Renal cortex interstitium (tissue), 11 donors: ENCODE measurements around the gene FAP. TPM values are rescaled to one million over a fixed set of nuclear protein-coding genes. Genes with fewer than 3 reads are reported as not detected.

Experiments
- DNase-seq, 11 donors: peaks; one replicate each; pipeline ENCODE4 v3.0.0-alpha.2; 2013; ENCODE audit warnings: low read depth in 9 of 11, low spot score in 4 of 11; ENCODE audit errors: extremely low read depth in 1 of 11
- polyA plus RNA-seq, 3 donors: library from polyadenylated mRNA; unstranded; fragments of 120-200 nt; gene quantifications; one replicate each; pipeline ENCODE4 v1.2.1, GENCODE V29; 2013; ENCODE audit not compliant: insufficient read length in 3 of 3

FAP gene
- polyA plus RNA-seq, 3 donors = 10.9 to 12.9 (median 11.6) TPM

GRCh38 chr2:162252153-162252552, 8.9 kb upstream of the FAP start:
- no peak for DNase-seq

DNA sequence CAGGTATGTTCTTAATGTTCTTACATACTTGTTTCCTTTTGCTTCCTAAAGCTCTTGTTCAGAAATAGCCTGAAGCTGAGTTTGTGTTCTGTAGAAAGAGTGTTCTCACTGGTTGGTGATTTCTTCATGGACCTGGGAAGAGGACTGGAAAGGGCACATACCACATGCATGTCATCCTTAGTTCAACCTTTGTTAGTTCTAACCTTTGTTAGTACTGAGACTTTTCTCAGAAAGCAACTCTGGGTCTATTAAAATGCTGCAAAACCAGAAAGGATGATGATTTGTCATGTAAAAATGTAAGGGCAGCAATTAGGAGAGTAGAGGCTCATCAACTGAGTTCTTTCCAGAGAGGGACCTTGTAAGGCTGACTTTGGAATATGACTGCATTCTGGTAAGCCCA, 2.5 kb upstream of the FAP start:
- no peak for DNase-seq

GRCh38 chr2:162245061-162245460, 1.8 kb upstream of the FAP start:
- DNase-seq = no peak

DNA sequence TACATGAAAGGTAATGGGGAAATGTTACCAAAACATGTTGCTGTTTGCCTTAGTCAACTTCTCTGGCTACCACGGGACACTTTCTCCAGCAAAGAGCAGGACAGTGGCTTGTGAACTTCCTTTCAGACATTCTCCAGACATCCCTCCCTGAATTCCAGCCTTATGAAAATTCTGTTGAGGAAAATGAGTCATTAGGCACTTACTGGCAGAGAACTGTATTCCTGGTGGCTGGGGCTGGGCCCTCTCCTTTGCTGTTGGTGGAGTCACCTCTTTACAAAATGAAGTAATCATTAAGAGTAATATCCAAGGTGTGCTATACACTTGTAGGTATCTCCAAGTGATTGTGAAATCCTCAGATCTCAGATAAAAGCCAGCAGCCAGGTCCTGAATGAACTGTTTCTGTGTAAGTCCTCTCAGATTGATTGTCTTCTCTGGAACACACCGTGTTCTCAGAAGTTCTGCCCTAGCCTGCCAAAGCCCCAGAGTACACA, 1.3 kb upstream of the FAP start:
- no peak for DNase-seq

DNA sequence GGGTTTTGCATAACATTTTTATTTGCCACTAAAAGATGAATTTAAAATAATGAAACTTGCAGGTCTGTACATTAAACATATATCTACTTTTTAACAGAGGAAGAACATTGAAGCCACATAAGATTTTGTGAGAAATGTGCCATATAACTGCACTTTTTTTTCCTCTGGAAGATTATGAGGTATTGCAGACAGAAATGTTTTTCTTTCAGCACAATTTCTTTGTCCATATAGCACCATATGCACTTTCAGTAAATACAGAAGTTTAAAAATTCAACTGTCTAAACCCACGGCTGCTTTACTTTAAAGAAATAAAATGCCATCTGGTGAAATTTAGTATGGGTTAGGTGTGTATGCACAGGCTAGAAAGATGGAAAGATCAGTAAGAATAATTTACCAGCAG, 470 bp upstream of the FAP start:
- no peak for DNase-seq

- DNase-seq = no peak
Observed at GRCh38 chr2:162242586-162243280, 512 bp downstream of the FAP start.

DNA sequence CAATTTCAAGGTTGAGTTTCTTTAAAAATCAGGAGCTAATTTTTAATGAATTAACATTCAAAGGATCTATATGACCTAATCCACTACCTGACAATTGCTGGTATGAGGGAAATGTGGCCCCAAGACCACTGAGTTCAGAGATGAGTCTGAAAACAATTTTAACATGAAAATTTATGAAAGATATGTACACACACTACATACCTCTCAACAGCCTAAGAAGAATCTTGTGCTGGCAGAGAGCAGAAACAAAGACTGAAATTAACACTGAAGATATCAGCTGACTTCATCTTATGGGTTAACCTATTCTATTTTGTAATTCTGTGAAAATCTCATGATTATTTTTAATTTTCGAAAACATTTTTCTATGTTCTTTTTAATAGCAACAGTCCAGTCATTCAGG, 1.7 kb downstream of the FAP start:
- no peak for DNase-seq

DNA sequence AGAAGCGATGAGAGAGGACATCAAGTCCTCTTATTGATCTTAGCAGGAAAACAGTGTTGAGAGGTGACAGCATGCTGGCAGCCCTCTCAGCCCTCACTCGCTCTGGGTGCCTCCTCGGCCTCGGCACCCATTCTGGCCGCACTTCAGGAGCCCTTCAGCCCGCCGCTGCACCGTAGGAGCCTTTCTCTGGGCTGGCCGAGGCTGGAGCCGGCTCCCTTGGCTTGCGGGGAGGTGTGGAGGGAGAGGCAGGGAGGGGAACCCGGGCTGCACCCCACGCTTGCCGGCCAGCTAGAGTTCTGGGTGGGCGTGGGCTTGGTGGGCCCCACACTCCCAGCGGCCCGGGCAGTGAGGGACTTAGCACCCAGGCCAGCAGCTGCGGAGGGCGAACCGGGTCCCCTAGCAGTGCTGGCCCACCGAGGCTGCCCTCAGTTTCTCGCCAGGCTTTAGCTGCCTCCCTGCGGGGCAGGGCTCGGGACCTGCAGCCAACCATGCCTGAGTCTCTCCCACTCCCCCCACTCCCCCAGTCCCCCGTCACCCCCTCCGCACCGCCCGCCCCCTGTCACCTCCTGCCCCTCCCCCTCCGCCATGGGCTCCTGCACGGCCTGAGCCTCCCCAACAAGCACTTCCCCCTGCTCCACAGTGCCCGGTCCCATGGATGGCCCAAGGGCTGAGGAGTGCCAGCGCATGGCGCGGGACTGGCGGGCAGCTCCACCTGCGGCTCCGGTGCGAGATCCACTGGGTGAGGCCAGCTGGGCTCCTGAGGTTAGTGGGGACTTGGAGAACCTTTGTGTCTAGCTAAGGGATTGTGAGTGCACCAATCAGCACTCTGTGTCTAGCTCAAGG, 8.4 kb downstream of the FAP start:
- DNase-seq = no peak

DNA sequence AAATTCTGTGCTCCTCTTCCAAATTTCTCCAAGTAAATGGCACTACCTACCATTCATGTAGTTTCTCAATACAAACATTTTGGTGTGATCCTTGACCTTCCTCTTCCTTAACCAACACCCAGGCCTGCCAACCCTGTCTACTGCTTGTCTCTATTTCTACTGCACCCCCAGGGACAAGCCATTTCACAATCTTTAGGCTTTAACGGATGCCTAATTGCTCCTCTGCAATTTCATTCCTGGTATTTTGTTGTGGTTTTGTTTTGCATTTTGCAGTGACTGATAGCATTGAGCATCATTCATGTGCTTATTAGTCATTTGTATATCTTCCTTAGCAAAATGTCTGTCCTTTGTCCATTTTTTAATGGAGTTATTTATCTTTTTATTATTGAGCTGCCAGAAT, 10.0 kb downstream of the FAP start:
- DNase-seq = no peak

DNA sequence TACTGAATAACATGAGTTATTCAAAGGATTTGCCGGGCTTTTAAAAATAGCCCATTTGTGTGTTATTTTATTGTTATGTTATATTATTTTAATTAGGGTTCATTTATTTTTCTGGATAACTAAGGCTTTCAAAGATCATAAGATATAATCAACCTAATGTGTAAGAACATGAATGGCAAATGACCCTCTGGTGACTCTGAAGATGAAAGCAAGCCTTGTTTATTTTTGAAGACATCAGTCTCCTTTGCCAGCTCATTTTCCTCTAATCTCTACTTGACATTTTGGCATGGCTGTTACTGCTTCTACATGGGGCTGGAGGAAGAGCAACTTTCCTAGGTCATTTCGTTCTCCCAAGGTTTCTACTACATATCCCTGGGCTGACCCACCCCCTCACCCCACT, 10.6 kb downstream of the FAP start:
- no peak for DNase-seq

DNA sequence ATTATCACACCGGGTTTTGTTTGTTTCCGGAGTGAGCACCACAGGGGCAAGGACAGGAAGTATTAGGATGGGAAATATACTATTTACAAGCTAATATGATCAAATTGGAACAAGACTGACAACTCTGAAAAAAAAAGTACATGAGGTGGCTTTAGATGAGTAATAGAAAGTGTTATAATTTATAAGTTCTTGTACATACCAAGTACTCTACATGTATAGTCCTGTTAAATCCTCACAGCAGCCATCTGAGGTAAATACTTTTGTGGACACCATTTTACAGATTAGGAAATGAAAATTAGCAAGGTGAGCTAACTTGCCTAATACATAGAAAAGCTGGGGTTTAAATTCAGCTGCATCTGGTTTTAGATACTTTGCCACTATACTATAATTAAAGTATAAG, 11.2 kb downstream of the FAP start:
- DNase-seq = no peak

- DNase-seq = no peak
Observed at GRCh38 chr2:162230761-162231160, 12.5 kb downstream of the FAP start.

DNA sequence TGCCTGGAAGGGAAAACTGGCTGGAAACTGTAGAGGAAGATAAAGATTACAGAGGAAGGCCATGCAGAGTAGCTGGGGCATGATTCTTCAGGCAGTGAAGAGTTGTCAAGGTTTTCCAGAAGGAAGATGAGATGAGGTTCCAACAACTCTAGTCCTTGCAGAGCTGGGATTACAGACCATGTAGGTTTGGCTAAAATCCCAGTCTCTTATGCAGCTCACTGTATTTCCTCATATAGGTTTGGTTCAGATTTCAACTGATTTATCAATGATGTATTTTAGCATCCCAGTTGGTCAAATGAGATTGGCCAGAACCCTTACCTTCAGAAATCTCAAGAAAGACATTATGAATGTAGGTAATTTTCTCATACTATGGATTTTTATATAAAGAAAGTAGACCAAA, 16.4 kb downstream of the FAP start:
- no peak for DNase-seq

DNA sequence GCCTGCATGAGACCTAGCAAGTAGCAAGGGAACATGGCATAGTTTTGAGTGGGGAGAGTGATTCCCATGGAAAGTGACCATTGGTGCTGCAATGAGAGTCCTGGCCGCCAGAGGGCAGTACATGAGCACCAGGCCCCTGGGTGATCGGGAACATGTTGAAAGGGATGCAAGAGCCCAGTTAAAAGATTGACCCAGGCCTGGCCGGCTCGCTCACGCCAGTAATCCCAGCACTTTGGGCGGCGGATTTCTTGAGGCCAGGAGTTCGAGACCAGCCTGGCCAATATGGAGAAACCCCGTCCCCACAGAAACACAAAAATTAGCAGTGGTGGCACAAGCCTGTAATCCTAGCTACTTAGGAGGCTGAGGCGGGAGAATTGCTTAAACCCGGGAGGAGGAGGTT, 22.2 kb downstream of the FAP start:
- DNase-seq = no peak

GRCh38 chr2:162220368-162220767, 22.9 kb downstream of the FAP start:
- no peak for DNase-seq

DNA sequence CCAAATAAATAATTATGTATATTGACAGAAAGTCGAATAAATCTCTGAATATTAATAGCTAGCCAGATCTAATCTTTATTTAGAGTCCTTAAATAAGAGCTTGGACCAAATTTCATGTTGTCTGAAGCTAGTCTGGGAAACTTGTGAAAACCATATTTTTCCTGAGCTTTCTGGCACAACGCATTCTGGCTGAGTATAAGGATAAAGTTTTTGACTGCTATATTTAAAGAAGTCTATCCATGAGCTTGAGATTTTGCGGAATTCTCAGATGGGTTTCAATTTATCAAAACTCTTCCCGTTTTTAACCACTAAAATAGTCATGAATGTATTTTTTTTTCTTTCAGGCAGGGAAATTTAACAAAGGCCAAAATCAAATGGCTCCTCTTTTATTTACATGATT, 23.8 kb downstream of the FAP start:
- DNase-seq = no peak

DNA sequence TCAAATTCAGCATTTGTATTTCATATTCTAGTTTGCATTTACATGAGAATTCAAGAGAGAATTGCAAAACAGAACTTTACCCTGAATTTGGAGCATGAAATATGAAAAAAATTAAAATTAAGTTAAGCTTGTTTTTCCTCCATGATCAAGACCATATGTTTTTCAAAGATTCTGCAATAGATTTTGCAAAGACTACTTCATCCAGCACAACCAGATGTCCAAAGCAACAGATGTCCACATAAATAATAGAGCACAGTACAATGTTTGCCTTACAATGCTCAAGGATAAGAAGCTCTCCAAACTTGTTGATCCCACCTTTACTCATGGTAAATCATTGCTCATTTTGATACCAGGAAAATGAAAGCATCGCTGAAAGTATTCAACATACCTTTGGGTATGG, 25.6 kb downstream of the FAP start:
- DNase-seq = no peak

DNA sequence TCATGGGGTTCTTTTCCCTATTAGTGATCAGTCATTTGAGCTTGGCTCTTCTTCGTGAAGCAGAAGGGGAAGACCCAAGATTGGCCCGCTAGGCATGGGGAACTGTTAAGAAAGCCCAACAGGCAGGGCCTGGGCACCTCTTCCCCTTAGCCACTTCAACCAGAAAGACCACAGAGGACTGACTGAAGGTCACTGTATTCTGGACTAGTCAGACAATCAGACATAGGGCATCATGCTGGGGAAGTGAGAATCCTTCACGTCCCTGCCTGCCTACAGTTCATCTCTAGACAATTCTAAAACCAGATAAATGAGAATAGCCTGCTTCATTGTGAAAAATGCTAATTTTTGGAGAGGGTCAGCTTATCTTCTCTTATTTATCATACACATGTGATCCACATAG, 28.1 kb downstream of the FAP start:
- no peak for DNase-seq

DNA sequence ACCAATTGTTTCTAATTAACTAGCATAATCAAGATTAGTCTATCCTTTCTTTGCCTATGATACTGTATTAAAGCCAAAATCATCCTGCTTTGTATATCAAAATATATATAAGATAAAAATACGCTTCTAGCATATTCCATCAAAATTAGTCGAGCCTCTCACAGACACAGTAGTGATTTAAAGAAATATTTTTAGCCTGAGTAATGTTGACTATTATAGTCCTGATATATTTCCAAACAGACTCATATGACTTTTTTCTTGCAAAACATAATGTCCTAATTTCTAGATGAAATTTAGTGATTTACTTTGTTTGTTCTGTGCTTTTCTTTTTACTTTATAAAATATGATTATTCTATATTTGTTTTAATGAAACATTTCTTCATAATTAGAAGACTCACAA, 30.9 kb downstream of the FAP start:
- no peak for DNase-seq

DNA sequence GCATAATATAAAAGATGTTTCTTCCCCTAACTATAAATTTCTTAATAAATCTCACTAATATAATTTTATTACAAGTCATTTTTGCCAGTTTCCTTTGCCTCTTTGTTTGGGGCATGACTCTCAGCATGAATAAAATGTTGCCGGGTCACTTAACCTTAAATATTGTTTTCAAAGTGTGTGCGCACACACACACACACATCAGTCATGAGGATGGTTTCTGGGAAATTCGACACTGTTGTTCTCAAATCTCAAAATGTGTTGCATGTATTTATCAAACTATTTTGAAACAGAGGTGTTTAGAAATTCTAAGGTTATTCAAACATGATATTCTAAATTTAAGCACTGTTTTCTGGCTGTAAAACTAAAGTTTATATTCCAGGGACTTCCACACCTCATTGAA, 31.5 kb downstream of the FAP start:
- no peak for DNase-seq

- DNase-seq = no peak
Observed at GRCh38 chr2:162210385-162210784, 32.9 kb downstream of the FAP start.
